Fibroblast of the aortic adventitia (primary cell): ENCODE measurements around the gene MTCH1. TPM values are rescaled to one million over a fixed set of nuclear protein-coding genes. Genes with fewer than 3 reads are reported as not detected.

Experiments
- DNase-seq: peaks from one replicate; pipeline ENCODE4 v3.0.0-alpha.2; 2010; ENCODE audit warnings: low read depth
- H3K4me3 ChIP-seq: 2 replicates; pipeline ENCODE4 v1.5.1; 2011; ENCODE audit warnings: low read depth, mild to moderate bottlenecking, control low read depth, low read length, moderate library complexity
- total RNA-seq: library from RNA; depleted of rRNA; stranded (reverse); fragments of >200 nt; gene quantifications from 2 replicates; pipeline ENCODE4 v1.2.3, GENCODE V29; 2012; ENCODE audit warnings: low replicate concordance
- TF ChIP-seq, protein P1 (sequence below): IDR thresholded peaks from 2 replicates; pipeline ENCODE4 v1.5.1; 2011; ENCODE audit warnings: mild to moderate bottlenecking, low read length, control low read depth, inconsistent platforms; ENCODE audit not compliant: insufficient read depth

MTCH1 gene
- total RNA-seq, 1 donor = 160 TPM

DNA sequence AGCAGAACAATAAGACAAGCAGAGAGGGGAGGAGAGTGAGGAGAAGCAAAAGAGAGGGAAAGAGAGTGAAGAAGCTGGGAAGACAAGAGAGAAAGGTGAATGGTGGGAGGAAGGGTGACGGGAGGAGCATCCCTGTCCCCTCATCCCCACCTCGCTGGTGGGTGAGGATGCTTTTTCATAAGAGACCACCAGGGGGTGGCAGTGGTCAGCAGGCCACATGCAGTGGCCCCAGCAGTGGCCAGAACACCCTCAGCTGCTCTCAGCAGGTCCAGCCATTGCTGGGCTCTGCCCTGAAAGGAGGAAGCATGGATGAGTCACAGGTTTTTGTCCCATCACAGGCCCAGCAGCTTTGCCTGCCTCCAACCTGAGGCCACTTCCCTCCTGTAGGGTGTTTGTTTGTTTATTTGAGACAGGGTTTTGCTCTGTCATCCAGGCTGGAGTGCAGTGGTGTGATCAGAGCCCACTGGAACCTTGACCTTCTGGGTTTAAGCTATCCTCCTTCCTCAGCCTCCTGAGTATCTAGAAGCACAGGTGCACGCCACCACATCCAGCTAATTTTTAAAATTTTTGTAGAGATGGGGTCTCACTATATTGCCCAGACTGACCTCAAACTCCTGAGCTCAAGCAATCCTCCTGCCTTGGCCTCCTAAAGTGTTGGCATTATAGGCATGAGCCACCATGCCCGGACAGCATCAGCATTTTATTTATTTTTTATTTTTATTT, 43.4 kb upstream of the MTCH1 start:
- DNase-seq = peak; percentile 88
- TF ChIP-seq, protein P1, sequence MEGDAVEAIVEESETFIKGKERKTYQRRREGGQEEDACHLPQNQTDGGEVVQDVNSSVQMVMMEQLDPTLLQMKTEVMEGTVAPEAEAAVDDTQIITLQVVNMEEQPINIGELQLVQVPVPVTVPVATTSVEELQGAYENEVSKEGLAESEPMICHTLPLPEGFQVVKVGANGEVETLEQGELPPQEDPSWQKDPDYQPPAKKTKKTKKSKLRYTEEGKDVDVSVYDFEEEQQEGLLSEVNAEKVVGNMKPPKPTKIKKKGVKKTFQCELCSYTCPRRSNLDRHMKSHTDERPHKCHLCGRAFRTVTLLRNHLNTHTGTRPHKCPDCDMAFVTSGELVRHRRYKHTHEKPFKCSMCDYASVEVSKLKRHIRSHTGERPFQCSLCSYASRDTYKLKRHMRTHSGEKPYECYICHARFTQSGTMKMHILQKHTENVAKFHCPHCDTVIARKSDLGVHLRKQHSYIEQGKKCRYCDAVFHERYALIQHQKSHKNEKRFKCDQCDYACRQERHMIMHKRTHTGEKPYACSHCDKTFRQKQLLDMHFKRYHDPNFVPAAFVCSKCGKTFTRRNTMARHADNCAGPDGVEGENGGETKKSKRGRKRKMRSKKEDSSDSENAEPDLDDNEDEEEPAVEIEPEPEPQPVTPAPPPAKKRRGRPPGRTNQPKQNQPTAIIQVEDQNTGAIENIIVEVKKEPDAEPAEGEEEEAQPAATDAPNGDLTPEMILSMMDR = peak; percentile 83
- no peak overlapping the region for H3K4me3 ChIP-seq

DNA sequence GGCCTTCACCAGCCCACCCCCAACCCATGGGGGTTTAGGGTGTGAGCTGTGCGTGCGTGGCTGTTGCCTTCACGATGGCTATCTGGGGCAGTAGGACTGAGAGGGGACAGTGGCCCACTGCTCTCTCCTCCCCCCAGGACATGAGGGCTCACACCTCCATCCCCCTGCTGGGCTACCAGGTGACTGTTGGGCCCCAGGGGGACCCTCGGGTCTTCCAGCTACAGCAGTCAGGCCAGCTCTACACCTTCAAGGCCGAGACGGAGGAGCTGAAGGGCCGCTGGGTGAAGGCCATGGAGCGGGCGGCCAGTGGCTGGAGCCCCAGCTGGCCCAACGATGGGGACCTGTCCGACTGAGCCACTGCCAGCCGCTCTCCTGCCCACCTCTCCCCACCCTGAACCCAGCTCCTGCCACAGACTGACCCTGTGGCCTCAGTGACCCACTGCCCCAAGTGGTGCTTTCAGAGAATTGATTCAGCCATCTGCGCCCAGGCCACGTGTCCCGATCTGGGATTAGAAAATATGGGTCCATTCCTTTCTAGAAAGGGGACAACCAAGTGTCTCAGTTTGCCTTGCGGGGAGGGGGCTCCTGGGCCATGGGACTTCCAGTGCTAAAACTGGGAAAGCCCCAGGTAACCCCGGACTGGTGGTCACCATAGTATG, 41.9 kb upstream of the MTCH1 start:
- H3K4me3 ChIP-seq = no peak overlapping the region
- DNase-seq = no peak
- TF ChIP-seq, protein P1 = no peak

DNA sequence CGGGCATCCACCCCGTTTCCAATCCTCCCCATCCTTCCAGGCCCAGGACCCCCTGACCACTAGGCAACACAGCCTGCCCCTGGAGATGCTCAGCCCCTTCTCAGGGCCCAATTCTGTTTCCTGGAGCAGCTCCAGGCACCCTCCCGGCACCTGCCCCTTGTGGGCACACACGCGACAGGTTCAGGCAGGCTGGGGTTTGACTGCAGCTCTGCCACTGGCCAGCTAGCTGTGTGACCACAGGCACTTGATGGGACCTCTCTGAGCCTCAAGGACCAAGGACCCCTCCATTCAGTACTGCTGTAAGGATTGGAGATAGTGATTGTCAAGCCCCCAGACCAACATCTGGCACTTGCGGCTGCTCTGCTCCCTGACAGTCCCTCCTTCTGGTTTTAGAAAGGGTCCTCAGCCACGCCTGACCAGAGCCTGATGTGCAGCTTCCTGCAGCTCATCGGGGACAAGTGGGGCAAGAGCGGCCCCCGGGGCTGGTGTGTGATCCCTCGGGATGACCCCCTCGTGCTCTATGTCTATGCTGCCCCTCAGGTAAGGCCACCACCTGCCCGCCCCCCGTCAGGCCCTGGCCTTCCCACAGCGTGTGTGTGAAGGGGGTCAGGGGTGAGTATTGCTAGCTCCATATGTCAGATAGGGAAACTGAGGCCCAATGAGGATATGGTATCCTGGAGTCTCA, 41.2 kb upstream of the MTCH1 start:
- no peak for DNase-seq
- TF ChIP-seq, protein P1 = no peak

DNA sequence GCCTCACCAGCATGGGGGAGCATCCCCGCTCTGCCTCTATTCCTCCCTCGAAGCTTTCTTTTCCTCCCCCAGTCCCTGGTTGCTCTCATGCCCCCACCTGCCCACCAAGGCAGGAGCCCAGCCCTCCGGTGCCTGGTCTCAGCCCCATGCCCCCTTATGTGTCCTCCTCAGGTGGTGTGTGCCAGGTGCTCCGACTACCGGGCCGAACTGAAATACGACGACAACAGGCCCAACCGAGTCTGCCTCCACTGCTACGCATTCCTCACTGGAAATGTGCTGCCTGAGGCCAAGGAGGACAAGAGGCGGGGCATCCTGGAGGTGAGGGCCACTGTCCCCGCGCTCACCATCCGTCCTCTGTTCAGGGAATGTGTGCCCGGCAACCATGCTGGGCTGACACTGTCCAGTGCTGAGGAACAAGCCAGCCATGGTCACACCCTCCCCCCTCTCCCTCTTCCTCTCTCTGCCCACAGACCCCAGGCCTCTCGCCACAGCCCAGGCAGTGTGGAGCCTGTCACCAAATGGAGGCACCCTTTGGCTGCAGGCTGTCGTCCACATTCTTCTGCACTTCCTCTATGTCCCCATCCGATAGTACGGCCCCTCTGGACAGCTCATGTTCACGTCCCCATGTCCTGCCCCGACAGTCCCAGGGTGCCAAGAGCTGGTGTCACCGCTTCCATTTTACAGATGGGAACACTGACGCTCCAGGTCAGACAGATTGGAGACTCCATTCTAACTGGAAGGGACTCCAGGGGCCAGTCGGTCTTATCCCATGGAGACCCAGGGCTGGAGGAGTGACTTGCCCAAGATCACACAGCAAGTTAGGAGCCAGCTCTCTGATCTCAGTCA, 39.8 kb upstream of the MTCH1 start:
- TF ChIP-seq, protein P1 = no peak
- no peak overlapping the region for H3K4me3 ChIP-seq
- DNase-seq = no peak

More for the DNA sequence above, 41.2 kb upstream of the MTCH1 start:
- H3K4me3 ChIP-seq = no peak overlapping the region

DNA sequence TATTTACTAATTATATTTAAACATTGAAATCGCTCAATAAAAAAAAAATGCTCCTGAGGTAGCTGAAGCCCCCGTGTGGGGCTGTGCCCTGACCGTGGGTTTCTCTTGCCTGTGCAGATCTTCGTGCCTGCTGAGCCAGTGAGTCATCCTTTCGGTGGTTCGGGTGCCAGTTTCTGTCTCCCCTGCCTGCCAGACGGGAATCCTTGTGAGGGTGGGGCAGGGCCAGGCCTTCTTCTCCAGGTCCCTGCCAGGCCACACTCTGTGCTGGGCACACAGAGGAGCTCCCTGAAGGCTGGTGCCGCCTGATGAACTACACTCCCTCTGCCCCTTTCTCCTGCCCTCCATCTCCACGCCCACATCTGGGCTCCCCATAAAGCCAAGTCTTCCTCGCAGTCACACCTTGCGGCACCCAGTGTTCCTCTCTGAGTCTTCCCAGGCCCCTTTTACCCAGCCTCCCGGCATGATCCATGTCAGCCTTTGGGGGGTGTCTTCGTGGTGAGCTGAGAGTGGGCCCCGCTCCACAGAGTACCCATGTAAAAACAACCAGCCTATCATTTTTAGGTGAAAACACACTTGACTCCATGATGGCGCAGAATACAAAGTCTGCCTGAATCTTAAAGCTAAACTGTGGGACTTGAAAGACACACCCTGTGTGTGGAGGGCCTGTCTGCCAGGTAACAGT, 38.8 kb upstream of the MTCH1 start:
- TF ChIP-seq, protein P1 = no peak
- no peak overlapping the region for H3K4me3 ChIP-seq
- no peak for DNase-seq
